ENCODE results near the gene IL1RAPL2.
"Not testable (repeated sequence)": the region's sequence is repeated elsewhere in the genome, so short reads cannot be mapped to it uniquely, and the experiment has no call there.

The IL1RAPL2 gene

DNA sequence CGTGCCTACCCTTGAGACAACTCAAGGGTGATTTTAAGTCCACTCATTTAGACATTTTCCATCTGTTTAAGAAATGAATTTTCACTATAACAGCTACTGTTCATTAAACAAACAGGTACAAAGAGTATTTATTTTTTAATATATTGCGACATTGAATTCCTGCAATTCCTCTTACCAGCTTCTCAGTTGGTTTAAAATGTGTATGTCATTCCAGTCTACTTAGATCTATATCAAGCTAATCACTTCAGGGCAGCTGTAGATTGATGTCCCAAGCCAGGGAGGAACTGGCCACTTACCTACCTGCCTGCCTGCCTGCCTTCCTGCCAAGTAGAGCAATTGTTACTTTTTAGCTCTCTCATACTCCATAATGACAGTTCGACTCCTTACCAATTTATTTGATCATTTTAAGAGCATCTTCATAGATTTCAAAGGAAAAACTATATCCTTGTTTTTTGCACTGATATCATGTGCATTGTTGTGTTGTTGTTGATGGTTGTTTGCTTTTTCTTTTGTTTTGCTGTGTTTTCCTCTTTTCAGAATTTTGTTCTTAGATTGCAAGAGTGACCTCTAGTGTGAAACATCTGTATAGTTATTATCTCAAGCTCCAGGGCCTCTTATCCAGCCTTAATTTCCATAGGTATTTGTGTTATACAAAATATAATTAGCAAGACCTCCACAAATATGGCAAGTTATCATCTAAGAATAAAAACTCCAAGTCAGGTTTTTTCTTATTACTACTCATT is 1135.5 kb downstream of the IL1RAPL2 start:
- DNase-seq (ENCODE audit: low read depth), result no peak

- DNase-seq (ENCODE audit: low read depth), result no peak
Observed at GRCh38 chrX:105703876-105704275, 1137.9 kb downstream of the IL1RAPL2 start.

- DNase-seq (ENCODE audit: low read depth), result no peak
Observed at GRCh38 chrX:105706041-105706440, 1140.0 kb downstream of the IL1RAPL2 start.

GRCh38 chrX:105711805-105712204 is 1145.8 kb downstream of the IL1RAPL2 start:
- DNase-seq (ENCODE audit: low read depth), result no peak

- no peak for DNase-seq (ENCODE audit: low read depth)
Observed at GRCh38 chrX:105715746-105716145, 1149.7 kb downstream of the IL1RAPL2 start.

- DNase-seq (ENCODE audit: low read depth), result no peak
Observed at GRCh38 chrX:105723966-105724735, 1158.2 kb downstream of the IL1RAPL2 start.

- no peak for DNase-seq (ENCODE audit: low read depth)
Observed at GRCh38 chrX:105725228-105725627, 1159.2 kb downstream of the IL1RAPL2 start.

- DNase-seq (ENCODE audit: low read depth), result no peak
Observed at GRCh38 chrX:105738162-105738561, 1172.2 kb downstream of the IL1RAPL2 start.

DNA sequence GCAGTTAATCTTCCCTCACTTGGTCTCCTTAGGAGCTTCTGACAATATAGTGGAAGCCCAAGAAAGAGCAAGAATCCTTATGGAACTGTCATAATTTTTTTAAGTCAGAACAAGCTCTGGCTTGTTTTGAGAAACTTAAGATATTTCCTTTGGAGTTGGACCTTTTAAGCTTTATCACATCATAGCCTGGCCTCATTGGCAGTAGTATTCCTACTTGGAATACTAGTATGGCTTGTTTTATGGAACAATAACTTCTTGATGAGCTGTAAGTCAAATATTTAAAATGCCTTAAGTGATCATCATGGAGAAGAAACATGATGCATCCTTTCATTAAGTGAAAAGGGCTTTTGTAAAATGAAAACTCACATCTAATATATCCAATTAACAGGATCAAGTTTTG is 1178.3 kb downstream of the IL1RAPL2 start:
- DNase-seq (ENCODE audit: low read depth), result no peak

- DNase-seq (ENCODE audit: low read depth), result no peak
Observed at GRCh38 chrX:105744946-105745345, 1178.9 kb downstream of the IL1RAPL2 start.

DNA sequence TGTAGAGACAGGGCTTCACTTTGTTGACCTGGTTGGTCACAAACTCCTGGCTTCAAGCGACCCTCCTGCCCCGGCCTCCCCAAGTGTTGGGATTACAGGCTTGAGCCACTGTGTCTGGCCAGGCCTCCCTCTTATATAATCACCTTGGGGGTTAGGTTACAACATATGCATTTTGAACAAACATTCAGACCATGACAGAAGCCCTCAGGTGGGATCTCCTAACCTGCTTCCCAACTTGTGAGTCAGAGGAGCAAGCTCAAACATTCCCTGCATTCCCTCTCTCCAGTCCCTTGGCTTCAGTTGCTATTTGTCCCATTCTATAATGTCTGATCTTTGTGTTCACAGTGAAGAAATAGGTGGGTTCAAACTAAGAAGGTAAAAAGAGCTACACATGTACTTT is 1179.9 kb downstream of the IL1RAPL2 start:
- DNase-seq (ENCODE audit: low read depth), result no peak

- DNase-seq (ENCODE audit: low read depth), result no peak
Observed at GRCh38 chrX:105752338-105752956, 1186.4 kb downstream of the IL1RAPL2 start.

DNA sequence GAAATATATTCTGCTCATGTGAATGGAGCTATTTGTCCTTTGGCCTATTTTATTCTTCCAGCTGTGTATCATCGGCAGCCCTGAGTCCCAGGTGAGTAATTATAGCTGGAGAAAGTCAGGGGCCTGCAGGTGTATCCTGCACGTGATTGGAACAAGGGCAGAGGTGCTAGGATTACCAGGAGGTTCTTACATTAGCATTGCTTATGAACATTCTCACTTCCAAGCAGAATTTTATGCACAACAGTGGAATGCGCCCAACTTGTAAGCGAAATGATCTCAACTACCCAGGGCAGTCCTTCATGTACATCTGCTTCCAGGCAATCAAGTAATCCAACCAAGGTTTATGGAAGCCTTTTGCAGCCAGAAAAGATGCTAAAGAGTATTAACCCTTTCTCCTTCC is 1187.4 kb downstream of the IL1RAPL2 start:
- no peak for DNase-seq (ENCODE audit: low read depth)

DNA sequence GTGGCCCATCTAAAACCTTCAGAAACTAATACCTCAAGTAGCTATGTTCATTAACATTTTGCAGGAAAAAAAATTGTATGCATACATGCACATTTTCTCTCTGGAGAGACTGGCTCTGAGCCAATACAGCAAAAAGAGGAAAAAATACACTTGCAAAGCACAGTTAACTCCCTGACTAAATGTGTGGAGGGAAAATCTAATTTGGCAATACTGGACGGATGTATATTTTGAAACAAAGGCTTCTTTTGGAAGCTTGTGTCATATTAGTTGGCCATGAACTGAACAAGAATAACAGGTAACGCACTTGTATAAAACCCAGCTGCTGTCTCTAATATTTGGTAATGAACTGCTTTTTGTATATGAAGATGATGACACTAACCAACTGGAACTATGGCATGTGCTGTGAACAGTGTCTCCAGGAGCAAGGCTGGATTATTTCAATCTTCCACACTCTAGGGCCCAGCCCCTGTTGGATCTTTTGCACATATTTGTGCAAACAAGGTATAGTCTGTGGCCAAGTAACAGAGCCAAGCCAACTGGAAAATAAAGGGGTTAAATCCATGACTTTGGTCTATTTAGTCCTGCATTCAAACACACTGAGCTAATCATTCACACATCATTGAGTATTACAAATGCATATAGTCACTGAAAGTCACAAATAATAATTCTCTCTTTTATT is 1188.4 kb downstream of the IL1RAPL2 start:
- DNase-seq (ENCODE audit: low read depth), result no peak

DNA sequence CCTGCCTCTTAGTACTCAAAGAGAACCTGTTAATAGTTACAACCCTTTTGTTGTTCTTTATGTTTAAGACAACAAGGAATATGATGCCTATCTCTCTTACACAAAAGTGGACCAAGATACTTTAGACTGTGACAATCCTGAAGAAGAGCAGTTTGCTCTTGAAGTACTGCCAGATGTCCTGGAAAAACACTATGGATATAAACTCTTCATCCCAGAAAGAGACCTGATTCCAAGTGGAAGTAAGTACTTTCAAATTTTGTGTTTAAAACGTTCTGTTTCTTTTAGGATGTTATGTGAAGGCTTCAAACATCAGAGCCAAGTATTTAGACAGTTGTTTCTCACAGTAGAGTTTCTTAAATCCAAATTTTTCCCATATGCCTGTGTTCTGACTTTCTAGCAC is 1189.1 kb downstream of the IL1RAPL2 start:
- DNase-seq (ENCODE audit: low read depth), result no peak

DNA sequence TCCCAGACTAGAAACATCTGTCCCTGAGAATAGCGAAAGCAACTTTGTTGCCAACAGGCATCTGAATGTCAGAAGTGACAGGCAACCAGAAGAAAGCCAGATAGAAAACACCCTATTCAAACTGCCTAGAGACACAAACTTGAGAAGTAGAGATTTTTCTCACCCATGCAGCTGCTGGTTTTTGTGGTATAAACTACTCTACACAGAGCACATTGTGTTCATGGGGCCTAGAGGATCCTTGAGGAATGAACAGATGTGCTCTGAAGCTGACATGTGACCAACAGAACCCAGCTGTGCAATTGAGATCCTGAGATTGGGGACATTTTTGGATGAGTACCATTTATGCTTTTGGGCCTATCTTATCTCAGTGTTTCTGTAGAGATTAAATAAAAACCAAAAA is 1192.8 kb downstream of the IL1RAPL2 start:
- no peak for DNase-seq (ENCODE audit: low read depth)

DNA sequence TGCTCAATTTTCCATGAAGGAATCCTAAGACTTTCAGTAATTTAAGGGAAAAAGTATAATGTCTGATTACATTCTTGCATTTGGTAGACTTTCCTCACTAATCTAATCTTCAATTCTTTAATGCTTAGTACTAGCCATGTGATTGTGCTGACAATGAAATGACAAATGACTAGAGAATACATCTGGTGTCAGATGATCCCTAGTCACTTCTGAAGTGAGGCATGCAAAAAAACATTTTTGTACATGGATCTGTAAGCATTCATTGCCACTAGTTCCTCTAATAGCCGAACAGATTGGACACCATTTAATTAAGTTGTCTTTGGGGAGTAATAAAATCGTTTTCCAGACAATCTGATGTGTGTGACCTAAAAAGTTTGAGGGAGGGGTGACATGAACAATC is 1193.6 kb downstream of the IL1RAPL2 start:
- no peak for DNase-seq (ENCODE audit: low read depth)

DNA sequence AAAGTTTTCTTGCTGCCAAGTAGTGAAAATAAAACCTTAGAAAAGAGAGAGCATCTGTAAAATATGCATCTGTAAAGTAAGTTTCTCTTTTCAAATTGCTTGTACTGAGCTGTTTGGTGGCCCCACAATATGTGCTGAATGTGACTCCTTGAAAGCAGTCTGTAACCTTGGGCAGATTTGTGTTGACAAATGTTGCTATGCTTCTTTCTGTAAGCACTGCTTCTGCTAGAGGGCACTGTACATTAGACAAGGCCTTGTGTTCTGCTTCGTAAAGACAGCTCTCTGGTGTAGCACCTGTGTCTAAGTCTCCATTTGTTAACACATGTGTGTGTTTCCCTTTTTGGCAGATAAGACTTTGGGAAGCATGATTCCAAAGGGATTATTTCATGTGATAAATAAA is 1199.7 kb downstream of the IL1RAPL2 start:
- DNase-seq (ENCODE audit: low read depth), result no peak

- no peak for DNase-seq (ENCODE audit: low read depth)
Observed at GRCh38 chrX:105773801-105774200, 1207.8 kb downstream of the IL1RAPL2 start.

DNA sequence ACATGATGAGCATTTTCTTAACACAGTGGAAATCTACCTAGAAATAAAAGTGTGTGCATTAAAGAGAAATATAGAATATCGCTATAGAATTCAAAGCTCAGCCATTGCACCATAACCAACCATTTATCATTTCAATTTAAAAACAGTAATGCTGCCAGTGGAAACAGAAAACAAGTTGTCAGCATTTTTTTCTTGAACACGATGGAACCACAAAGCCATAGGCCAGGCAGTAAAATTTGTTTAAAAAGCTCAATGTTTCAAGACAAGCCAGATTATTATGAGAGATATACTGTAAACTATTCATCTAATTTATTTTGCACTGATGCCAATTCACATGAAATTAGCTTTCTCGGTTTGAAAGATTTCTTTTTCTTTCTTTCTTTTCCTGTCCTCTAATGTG is 1209.7 kb downstream of the IL1RAPL2 start:
- no peak for DNase-seq (ENCODE audit: low read depth)

DNA sequence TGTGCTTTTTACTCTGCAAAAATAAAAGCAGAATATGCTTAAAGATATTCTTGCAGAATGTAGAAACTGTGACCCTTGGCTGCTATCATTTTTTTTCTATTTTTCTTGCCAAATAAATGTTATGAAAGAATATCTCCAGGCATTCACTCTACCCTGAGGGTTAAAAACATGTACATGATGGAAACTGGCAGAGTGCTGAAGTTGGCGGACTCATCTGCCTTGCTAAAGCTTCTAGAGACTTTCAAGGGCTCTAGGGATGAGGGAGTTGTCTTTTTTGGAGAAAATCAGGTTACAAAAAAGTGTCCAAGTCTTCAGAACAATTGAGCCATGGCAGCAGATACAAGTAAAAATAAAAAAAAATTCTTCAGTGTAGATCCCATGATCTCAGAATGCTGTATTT is 1215.8 kb downstream of the IL1RAPL2 start:
- DNase-seq (ENCODE audit: low read depth), result no peak

DNA sequence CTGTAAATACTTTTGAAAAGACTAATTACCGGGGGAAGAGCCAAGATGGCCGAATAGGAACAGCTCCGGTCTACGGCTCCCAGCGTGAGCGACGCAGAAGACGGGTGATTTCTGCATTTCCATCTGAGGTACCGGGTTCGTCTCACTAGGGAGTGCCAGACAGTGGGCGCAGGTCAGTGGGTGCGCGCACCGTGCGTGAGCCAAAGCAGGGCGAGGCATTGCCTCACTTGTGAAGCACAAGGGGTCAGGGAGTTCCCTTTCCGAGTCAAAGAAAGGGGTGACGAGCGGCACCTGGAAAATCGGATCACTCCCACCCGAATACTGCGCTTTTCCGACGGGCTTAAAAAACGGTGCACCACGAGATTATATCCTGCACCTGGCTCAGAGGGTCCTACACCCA is 1230.9 kb downstream of the IL1RAPL2 start:
- DNase-seq (ENCODE audit: low read depth), result not testable (repeated sequence)

- no peak for DNase-seq (ENCODE audit: low read depth)
Observed at GRCh38 chrX:105803891-105804290, 1237.9 kb downstream of the IL1RAPL2 start.

Measured in activated T-cell treated with anti-CD3 and anti-CD28 coated beads for 48 hours (primary cell).